Stomach (tissue), 9 donors: ENCODE results near the gene TAL1. TPM values are rescaled to one million over a fixed set of nuclear protein-coding genes. Genes with fewer than 3 reads are reported as not detected.

Source experiments
- DNase-seq, 2 donors: peaks; one replicate each; pipeline versions ENCODE4 v3.0.0 to v3.0.0-alpha.2; 2013 to 2019
- H3K27ac ChIP-seq, 5 donors: fragments of 200-600 bp in 4 of 5; sonication (generic) in 4 of 5; one replicate each; pipeline ENCODE4 v1.5.1; 2013 to 2019; ENCODE audit warnings: mild to moderate bottlenecking in 1 of 5, moderate library complexity in 1 of 5
- H3K27me3 ChIP-seq, 3 donors: fragments of 200-600 bp; sonication (generic); one replicate each; pipeline ENCODE4 v1.5.1; 2017 to 2019; ENCODE audit warnings: mixed run types in 1 of 3
- H3K36me3 ChIP-seq, 4 donors: fragments of 200-600 bp; sonication (generic); 1 replicate in 3 of 4; 2 replicates in 1 of 4; pipeline ENCODE4 v1.5.1; 2016 to 2019
- H3K4me1 ChIP-seq, 4 donors: fragments of 200-600 bp; sonication (generic); one replicate each; pipeline ENCODE4 v1.5.1; 2016 to 2019
- H3K4me3 ChIP-seq, 4 donors: fragments of 200-600 bp; sonication (generic) in 3 of 4; one replicate each; pipeline ENCODE4 v1.5.1; 2016 to 2019; ENCODE audit warnings: mild to moderate bottlenecking in 1 of 4
- H3K9me3 ChIP-seq, 4 donors: fragments of 200-600 bp; sonication (generic); one replicate each; pipeline ENCODE4 v1.5.1; 2016 to 2019
- CTCF ChIP-seq, 7 experiments: fragments of 450-650 bp in 4 of 7; fragments of 200-600 bp in 3 of 7; sonication (generic) in 3 of 7; IDR thresholded peaks; one replicate each; pipeline ENCODE4 v1.5.1; 2016 to 2019; ENCODE audit warnings: antibody characterized with exemption in 7 of 7, control low read depth in 2 of 7, mild to moderate bottlenecking in 1 of 7
- EP300 ChIP-seq: sonication (generic); formaldehyde crosslinking; IDR thresholded peaks from one replicate; pipeline ENCODE4 v1.6.1; 2017; ENCODE audit warnings: antibody characterized with exemption
- POLR2A ChIP-seq, 4 donors: fragments of 450-650 bp; IDR thresholded peaks; one replicate each; pipeline ENCODE4 v1.6.1; 2016; ENCODE audit warnings: antibody characterized with exemption in 4 of 4, control low read depth in 2 of 4, mild to moderate bottlenecking in 1 of 4, moderate library complexity in 1 of 4
- POLR2AphosphoS5 ChIP-seq, 3 donors: sonication (generic); formaldehyde crosslinking; IDR thresholded peaks; one replicate each; pipeline ENCODE4 v1.6.1; 2016; ENCODE audit warnings: antibody characterized with exemption in 3 of 3
- WGBS, 5 donors: extraction: QIAGEN DNeasy Blood & Tissue Kit in 3 of 5; methylation state at CpG; one replicate each; pipeline versions ENCODE4 v1.1.5 to v1.1.7; 2013 to 2018; 5-methylcytosine and 5-hydroxymethylcytosine counted together
- intact Hi-C: fragments of 100-400 bp; cut with DNase I; formaldehyde crosslinking; loops from one replicate; pipeline ENCODE4 v1.15.1; 2023; ENCODE audit warnings: low total_unique reads
- polyA plus RNA-seq, 3 donors: library from polyadenylated mRNA; stranded (reverse); fragments of 200-250 nt; gene quantifications; one replicate each; pipeline ENCODE4 v1.2.3, GENCODE V29; 2013
- total RNA-seq, 5 donors: library from RNA; depleted of rRNA; stranded (reverse); fragments of >200 nt; gene quantifications; one replicate each; pipeline versions ENCODE4 v1.1.0 to v1.2.3, GENCODE V29; 2014 to 2016
- donor health status: healthy with polysubstance abuse.
- donor health status: Bipolar disorder and iron deficiency.
- donor health status: healthy.

Gene TAL1
- total and polyA plus RNA-seq, 8 donors, result under 0.01 to 4.5 (median 1.5) TPM; not detected in 1

- Histone ChIP-seq H3K27me3 (peaks cover 0 to 25% (median 9%) of the 10 kb centered on the region in 3 donors), H3K9me3 (peaks cover 0 to 4% (median 2%) of the 10 kb centered on the region in 4 donors), H3K36me3 (no peaks in the 10 kb centered on the region), H3K27ac (no peak overlapping the region), H3K4me1 (peaks cover 23 to 47% (median 30%) of the 10 kb centered on the region in 4 donors), H3K4me3 (no peak overlapping the region)
- TF ChIP-seq CTCF (IDR thresholded peaks at IDR 0.05), result no peak
- no peak for TF ChIP-seq POLR2AphosphoS5 (IDR thresholded peaks at IDR 0.05)
- no peak for TF ChIP-seq EP300
- no peak for TF ChIP-seq POLR2A (IDR thresholded peaks at IDR 0.05)
- intact Hi-C loops, result no loop called here
- WGBS, 5 donors, result 71 to 82% (median 78%) methylated on average over 6 of the region's 6 CpGs
- peak in 1 of 2 donors; percentile 16 for DNase-seq
Observed at GRCh38 chr1:47178020-47178419, 54.0 kb downstream of the TAL1 start.

DNA sequence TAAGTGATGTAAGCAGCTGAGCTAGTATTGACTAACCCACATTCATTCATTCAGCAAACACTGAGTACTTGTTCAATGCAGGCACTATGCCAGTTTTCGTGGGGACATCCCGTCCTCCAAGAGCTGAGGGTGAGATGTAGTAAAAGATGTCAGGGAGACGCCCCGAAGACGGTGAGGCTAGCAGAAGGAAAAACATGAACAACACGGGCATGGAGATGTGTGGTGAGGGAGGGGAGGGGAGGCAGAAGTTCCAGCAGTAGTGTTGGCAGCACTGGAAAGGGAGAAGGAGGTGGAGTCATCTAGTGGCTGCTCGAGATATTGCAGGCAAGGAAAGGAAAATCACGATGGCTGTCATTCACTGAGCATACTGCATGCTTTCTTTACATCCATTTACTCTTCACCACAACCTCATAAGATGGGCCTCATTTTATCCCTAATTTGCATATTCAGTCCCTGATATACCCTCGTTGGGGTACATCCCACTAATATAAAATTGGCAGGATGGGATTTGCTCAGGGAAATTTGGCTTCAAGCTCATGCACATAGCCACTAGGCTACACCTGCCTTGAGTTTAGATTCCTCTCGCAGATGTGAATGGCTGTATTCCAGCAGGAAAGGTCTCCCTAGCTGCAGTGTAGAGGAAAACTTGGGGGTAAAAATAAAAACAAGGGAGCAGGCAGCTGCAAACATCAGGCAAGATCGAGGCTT, 56.6 kb downstream of the TAL1 start:
- DNase-seq, result peak; percentile 57 to 82
- 13 to 16% (median 15%) methylated on average over 11 of the region's 11 CpGs for WGBS, 5 donors
- intact Hi-C loops, result no loop called here
- TF ChIP-seq POLR2A (IDR thresholded peaks at IDR 0.05) (no peak), POLR2AphosphoS5 (IDR thresholded peaks at IDR 0.05) (no peak), EP300 (no peak), CTCF (IDR thresholded peaks at IDR 0.05) (peak in 5 of 7 experiments; percentile 88 to 97 (median 94))
- Histone ChIP-seq H3K4me1 (peaks cover 12 to 21% (median 18%) of the 10 kb centered on the region in 4 donors), H3K27ac (no peak overlapping the region), H3K27me3 (peaks cover 0 to 12% (median 0%) of the 10 kb centered on the region in 3 donors), H3K9me3 (peaks cover 0 to 11% (median 7%) of the 10 kb centered on the region in 4 donors), H3K4me3 (no peak overlapping the region), H3K36me3 (no peaks in the 10 kb centered on the region)

DNA sequence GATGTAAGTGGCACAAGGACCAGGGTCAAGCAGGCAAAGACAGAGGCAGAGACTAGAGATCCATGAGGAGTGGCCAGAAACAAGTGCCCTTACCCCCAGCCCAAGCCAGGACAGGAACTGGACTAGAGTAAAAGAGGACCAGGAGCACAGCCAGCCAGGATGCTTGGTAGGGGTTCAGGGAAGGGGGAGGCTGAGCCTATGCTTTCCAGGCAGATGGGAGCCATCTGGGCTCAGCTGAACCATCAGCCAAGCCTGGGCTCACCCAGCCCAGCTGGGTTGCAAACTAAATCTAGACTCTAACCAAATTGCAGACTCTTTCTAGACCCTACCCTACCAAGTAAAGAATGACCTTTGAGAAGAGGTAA, 57.4 kb downstream of the TAL1 start:
- Histone ChIP-seq H3K27me3 (peaks cover 0 to 12% (median 0%) of the 10 kb centered on the region in 3 donors), H3K36me3 (no peaks in the 10 kb centered on the region), H3K27ac (no peak overlapping the region), H3K4me3 (no peak overlapping the region), H3K4me1 (peaks cover 5 to 14% (median 11%) of the 10 kb centered on the region in 4 donors), H3K9me3 (peaks cover 0 to 11% (median 7%) of the 10 kb centered on the region in 4 donors)
- TF ChIP-seq CTCF (IDR thresholded peaks at IDR 0.05), result no peak
- TF ChIP-seq EP300, result no peak
- no peak for TF ChIP-seq POLR2A (IDR thresholded peaks at IDR 0.05)
- no peak for TF ChIP-seq POLR2AphosphoS5 (IDR thresholded peaks at IDR 0.05)
- intact Hi-C loops, result no loop called here
- peak in 1 of 2 donors; percentile 7 for DNase-seq

- intact Hi-C loops, result no loop called here
- WGBS, 5 donors, result 70 to 90% (median 87%) methylated on average over 5 of the region's 5 CpGs
- peaks cover 0 to 11% (median 7%) of the 10 kb centered on the region in 4 donors for H3K9me3 ChIP-seq
- DNase-seq, result no peak
- TF ChIP-seq EP300 (no peak), POLR2AphosphoS5 (IDR thresholded peaks at IDR 0.05) (no peak), CTCF (IDR thresholded peaks at IDR 0.05) (no peak), POLR2A (IDR thresholded peaks at IDR 0.05) (no peak)
- H3K27ac ChIP-seq, result no peak overlapping the region
- H3K4me3 ChIP-seq, result no peak overlapping the region
- peaks cover 0 to 8% (median 3%) of the 10 kb centered on the region in 4 donors for H3K4me1 ChIP-seq
- H3K27me3 ChIP-seq, result peaks cover 0 to 12% (median 0%) of the 10 kb centered on the region in 3 donors
- H3K36me3 ChIP-seq, result no peaks in the 10 kb centered on the region
Observed at GRCh38 chr1:47172782-47173181, 59.2 kb downstream of the TAL1 start.

Other genes starting within 250 kb of the TAL1 start
- gene CYP4X1, start 208.6 kb downstream of the TAL1 start, total RNA-seq, result 10 to 100 TPM in 3 of 5 donors, under 1 TPM in 2; 0.29 to 16.5 (median 10.6) TPM
- gene CYP4X1, start 208.6 kb downstream of the TAL1 start, polyA plus RNA-seq, result 10 to 100 TPM; 10.9 to 28.3 (median 12.8) TPM
- gene CYP4Z1, start 165.0 kb downstream of the TAL1 start, total RNA-seq, result 1 to 10 TPM in 2 of 5 donors, not detected in 3; 5.5 to 8.9 TPM
- gene CYP4Z1, start 165.0 kb downstream of the TAL1 start, polyA plus RNA-seq, result under 1 TPM in 1 of 3 donors, not detected in 2; 0.80 TPM
- gene CYP4A22, start 94.8 kb downstream of the TAL1 start, total RNA-seq, result not detected
- not detected for gene CYP4A22, start 94.8 kb downstream of the TAL1 start, polyA plus RNA-seq
- 100 to 1,000 TPM in 2 of 5 donors, 1 to 10 TPM in 1, under 1 TPM in 1, not detected in 1; 0.87 to 292 (median 69.0) TPM for gene PDZK1IP1, start 42.2 kb downstream of the TAL1 start, total RNA-seq
- 100 to 1,000 TPM in 2 of 3 donors, 10 to 100 TPM in 1; 43.7 to 169 (median 163) TPM for gene PDZK1IP1, start 42.2 kb downstream of the TAL1 start, polyA plus RNA-seq
- 10 to 100 TPM in 2 of 5 donors, 1 to 10 TPM in 2, under 1 TPM in 1; 0.87 to 44.9 (median 7.2) TPM for gene STIL, start 81.9 kb upstream of the TAL1 start, total RNA-seq
- 1 to 10 TPM in 1 of 3 donors, under 1 TPM in 2; 0.61 to 1.4 (median 1.00) TPM for gene STIL, start 81.9 kb upstream of the TAL1 start, polyA plus RNA-seq
- gene CMPK1, start 101.6 kb upstream of the TAL1 start, total RNA-seq, result 100 to 1,000 TPM in 1 of 5 donors, 10 to 100 TPM in 4; 25.7 to 174 (median 99.0) TPM
- 100 to 1,000 TPM in 1 of 3 donors, 10 to 100 TPM in 2; 71.6 to 141 (median 97.1) TPM for gene CMPK1, start 101.6 kb upstream of the TAL1 start, polyA plus RNA-seq
- gene FOXE3, start 184.1 kb upstream of the TAL1 start, total RNA-seq, result not detected
- gene FOXE3, start 184.1 kb upstream of the TAL1 start, polyA plus RNA-seq, result not detected
- gene FOXD2, start 205.8 kb upstream of the TAL1 start, total RNA-seq, result 10 to 100 TPM in 1 of 5 donors, under 1 TPM in 1, not detected in 3; under 0.01 to 47.5 TPM
- gene FOXD2, start 205.8 kb upstream of the TAL1 start, polyA plus RNA-seq, result under 1 TPM in 2 of 3 donors, not detected in 1; 0.12 to 0.13 TPM